ENCODE results near the gene GALNT13. TPM values are rescaled to one million over a fixed set of nuclear protein-coding genes. Genes with fewer than 3 reads are reported as not detected.

Gene GALNT13
- total and polyA plus RNA-seq, 2 donors (not counting 1 experiment from before 2014, with no cell fraction given), result 0.17 TPM; not detected in 1

DNA sequence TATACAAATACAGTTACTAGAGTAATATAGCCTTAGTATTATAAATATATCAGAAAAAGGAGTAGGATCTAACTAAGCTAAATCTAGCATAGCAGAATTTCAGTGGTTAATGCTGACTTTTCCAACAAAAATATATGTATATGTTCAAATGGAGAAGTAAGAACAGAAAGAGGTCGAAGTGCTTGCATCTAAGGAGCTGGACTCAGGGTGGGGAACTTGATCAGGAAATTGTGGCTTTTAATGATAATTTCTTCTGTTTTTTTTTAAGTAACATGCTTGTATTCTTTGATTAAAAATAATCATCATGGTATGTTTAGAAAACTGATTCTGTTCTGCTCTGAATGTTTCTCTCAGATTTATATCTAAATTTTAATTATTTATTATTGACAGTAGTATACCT, 327.1 kb downstream of the GALNT13 start:
- H3K27me3 ChIP-seq (ENCODE audit: control insufficient read depth, insufficient read depth, low read length), result no peaks in the 10 kb centered on the region
- no peaks in the 10 kb centered on the region for H3K4me1 ChIP-seq (ENCODE audit: control insufficient read depth, extremely low read depth, insufficient read depth, low read length)
- no peak for DNase-seq (ENCODE audit: low read depth in 2 of 2)
- H4K20me1 ChIP-seq (ENCODE audit: control insufficient read depth, extremely low read depth, insufficient read depth, low read length), result no peaks in the 10 kb centered on the region
- H3K27ac ChIP-seq (ENCODE audit: insufficient read depth, low read length), result no peak overlapping the region
- no peak overlapping the region for H2AFZ ChIP-seq (ENCODE audit: low read length)
- H3K79me2 ChIP-seq (ENCODE audit: control insufficient read depth, insufficient read depth, low read length), result no peaks in the 10 kb centered on the region
- TF ChIP-seq, protein P1, sequence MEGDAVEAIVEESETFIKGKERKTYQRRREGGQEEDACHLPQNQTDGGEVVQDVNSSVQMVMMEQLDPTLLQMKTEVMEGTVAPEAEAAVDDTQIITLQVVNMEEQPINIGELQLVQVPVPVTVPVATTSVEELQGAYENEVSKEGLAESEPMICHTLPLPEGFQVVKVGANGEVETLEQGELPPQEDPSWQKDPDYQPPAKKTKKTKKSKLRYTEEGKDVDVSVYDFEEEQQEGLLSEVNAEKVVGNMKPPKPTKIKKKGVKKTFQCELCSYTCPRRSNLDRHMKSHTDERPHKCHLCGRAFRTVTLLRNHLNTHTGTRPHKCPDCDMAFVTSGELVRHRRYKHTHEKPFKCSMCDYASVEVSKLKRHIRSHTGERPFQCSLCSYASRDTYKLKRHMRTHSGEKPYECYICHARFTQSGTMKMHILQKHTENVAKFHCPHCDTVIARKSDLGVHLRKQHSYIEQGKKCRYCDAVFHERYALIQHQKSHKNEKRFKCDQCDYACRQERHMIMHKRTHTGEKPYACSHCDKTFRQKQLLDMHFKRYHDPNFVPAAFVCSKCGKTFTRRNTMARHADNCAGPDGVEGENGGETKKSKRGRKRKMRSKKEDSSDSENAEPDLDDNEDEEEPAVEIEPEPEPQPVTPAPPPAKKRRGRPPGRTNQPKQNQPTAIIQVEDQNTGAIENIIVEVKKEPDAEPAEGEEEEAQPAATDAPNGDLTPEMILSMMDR (conservative IDR thresholded peaks at IDR 0.05 in 1 of 2, IDR thresholded peaks at IDR 0.05 in 1 of 2; ENCODE audit: low read depth in 1 of 2, low read length in 2 of 2), result no peak
- TF ChIP-seq EZH2 (IDR thresholded peaks at IDR 0.05; ENCODE audit: low read length, missing control alignments), result no peak
- H3K9me3 ChIP-seq (ENCODE audit: control insufficient read depth, insufficient read depth, low read depth, low read length), result no peaks in the 10 kb centered on the region
- H3K4me3 ChIP-seq (replicated peaks in 1 of 4; ENCODE audit: control extremely low read depth in 1 of 4, insufficient read depth in 1 of 4, low read depth in 3 of 4, low read length in 4 of 4), result no peak overlapping the region
- no peak overlapping the region for H3K4me2 ChIP-seq (ENCODE audit: extremely low read depth, insufficient read depth, low read length)
- no peaks in the 10 kb centered on the region for H3K36me3 ChIP-seq (ENCODE audit: control insufficient read depth, insufficient read depth, low read length)
- H3K9ac ChIP-seq (ENCODE audit: insufficient read depth, low read length), result no peak overlapping the region

DNA sequence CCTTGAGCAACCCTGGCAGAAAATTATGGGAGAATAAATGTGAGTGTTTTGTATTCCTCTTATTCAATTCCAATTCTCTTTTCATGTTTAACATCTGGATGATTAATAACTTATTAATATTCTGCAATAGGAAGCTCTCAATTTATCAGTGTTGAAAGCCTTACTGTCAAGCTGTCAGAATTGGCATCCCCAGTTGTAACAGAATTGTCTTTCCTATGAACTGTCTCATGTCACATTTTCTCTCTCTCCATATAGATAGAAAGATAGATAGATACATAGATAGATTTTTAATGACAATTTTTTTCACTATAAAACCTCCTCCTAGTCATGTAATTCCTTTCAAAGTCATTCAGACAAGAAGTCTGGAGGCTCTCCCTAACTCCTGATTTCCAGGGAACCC, 331.5 kb downstream of the GALNT13 start:
- Histone ChIP-seq H3K4me1 (ENCODE audit: control insufficient read depth, extremely low read depth, insufficient read depth, low read length) (no peaks in the 10 kb centered on the region), H3K36me3 (ENCODE audit: control insufficient read depth, insufficient read depth, low read length) (no peaks in the 10 kb centered on the region), H3K4me2 (ENCODE audit: extremely low read depth, insufficient read depth, low read length) (no peak overlapping the region), H3K27me3 (ENCODE audit: control insufficient read depth, insufficient read depth, low read length) (no peaks in the 10 kb centered on the region), H2AFZ (ENCODE audit: low read length) (no peak overlapping the region), H3K9ac (ENCODE audit: insufficient read depth, low read length) (no peak overlapping the region), H3K27ac (ENCODE audit: insufficient read depth, low read length) (no peak overlapping the region), H3K79me2 (ENCODE audit: control insufficient read depth, insufficient read depth, low read length) (no peaks in the 10 kb centered on the region), H3K4me3 (replicated peaks in 1 of 4; ENCODE audit: control extremely low read depth in 1 of 4, insufficient read depth in 1 of 4, low read depth in 3 of 4, low read length in 4 of 4) (no peak overlapping the region), H3K9me3 (ENCODE audit: control insufficient read depth, insufficient read depth, low read depth, low read length) (no peaks in the 10 kb centered on the region), H4K20me1 (ENCODE audit: control insufficient read depth, extremely low read depth, insufficient read depth, low read length) (no peaks in the 10 kb centered on the region)
- no peak for TF ChIP-seq EZH2 (IDR thresholded peaks at IDR 0.05; ENCODE audit: low read length, missing control alignments)
- TF ChIP-seq, protein P1 (conservative IDR thresholded peaks at IDR 0.05 in 1 of 2, IDR thresholded peaks at IDR 0.05 in 1 of 2; ENCODE audit: low read depth in 1 of 2, low read length in 2 of 2), result no peak
- DNase-seq (ENCODE audit: low read depth in 2 of 2), result no peak

DNA sequence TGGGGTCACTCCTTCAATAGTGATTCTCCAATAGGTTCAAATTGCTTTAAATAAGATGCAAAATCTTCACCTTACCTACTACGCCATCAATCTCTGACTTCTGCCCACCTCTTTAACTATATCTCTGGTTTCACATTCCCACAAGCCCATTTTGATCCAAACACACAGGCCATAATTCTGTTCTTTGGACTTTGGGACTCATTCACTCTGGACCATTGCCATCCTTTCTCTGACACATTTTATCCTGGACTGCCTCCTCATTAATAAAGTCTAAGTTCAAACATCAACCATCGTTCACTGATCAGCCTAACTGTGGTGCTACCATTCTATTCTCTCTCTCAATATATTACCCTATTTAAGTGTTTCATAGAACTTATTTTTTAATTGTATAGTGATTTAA, 332.2 kb downstream of the GALNT13 start:
- H3K4me3 ChIP-seq (replicated peaks in 1 of 4; ENCODE audit: control extremely low read depth in 1 of 4, insufficient read depth in 1 of 4, low read depth in 3 of 4, low read length in 4 of 4), result no peak overlapping the region
- no peak for DNase-seq (ENCODE audit: low read depth in 2 of 2)
- H3K27me3 ChIP-seq (ENCODE audit: control insufficient read depth, insufficient read depth, low read length), result no peaks in the 10 kb centered on the region
- H3K9ac ChIP-seq (ENCODE audit: insufficient read depth, low read length), result no peak overlapping the region
- H3K4me1 ChIP-seq (ENCODE audit: control insufficient read depth, extremely low read depth, insufficient read depth, low read length), result no peaks in the 10 kb centered on the region
- no peaks in the 10 kb centered on the region for H3K9me3 ChIP-seq (ENCODE audit: control insufficient read depth, insufficient read depth, low read depth, low read length)
- no peaks in the 10 kb centered on the region for H4K20me1 ChIP-seq (ENCODE audit: control insufficient read depth, extremely low read depth, insufficient read depth, low read length)
- no peaks in the 10 kb centered on the region for H3K79me2 ChIP-seq (ENCODE audit: control insufficient read depth, insufficient read depth, low read length)
- H3K4me2 ChIP-seq (ENCODE audit: extremely low read depth, insufficient read depth, low read length), result no peak overlapping the region
- H3K27ac ChIP-seq (ENCODE audit: insufficient read depth, low read length), result no peak overlapping the region
- H3K36me3 ChIP-seq (ENCODE audit: control insufficient read depth, insufficient read depth, low read length), result no peaks in the 10 kb centered on the region
- H2AFZ ChIP-seq (ENCODE audit: low read length), result no peak overlapping the region
- no peak for TF ChIP-seq EZH2 (IDR thresholded peaks at IDR 0.05; ENCODE audit: low read length, missing control alignments)
- TF ChIP-seq, protein P1 (conservative IDR thresholded peaks at IDR 0.05 in 1 of 2, IDR thresholded peaks at IDR 0.05 in 1 of 2; ENCODE audit: low read depth in 1 of 2, low read length in 2 of 2), result no peak

Data from fibroblast of lung (primary cell).